Sigmoid colon (tissue), 7 donors: Measurements from ENCODE around the gene SUGP1. TPM values are rescaled to one million over a fixed set of nuclear protein-coding genes. Genes with fewer than 3 reads are reported as not detected.

Experiments
- DNase-seq: peaks from one replicate; pipeline ENCODE4 v3.0.0-alpha.2; 2019
- H3K27ac ChIP-seq, 4 donors: fragments of 200-600 bp; sonication (generic); one replicate each; pipeline ENCODE4 v1.5.1; 2016 to 2019; ENCODE audit warnings: mild to moderate bottlenecking in 1 of 4
- H3K27me3 ChIP-seq, 3 donors: fragments of 200-600 bp; sonication (generic); one replicate each; pipeline ENCODE4 v1.5.1; 2019; ENCODE audit warnings: mild to moderate bottlenecking in 1 of 3
- H3K36me3 ChIP-seq, 4 donors: fragments of 200-600 bp; sonication (generic); one replicate each; pipeline ENCODE4 v1.5.1; 2016 to 2019
- H3K4me1 ChIP-seq, 4 donors: fragments of 200-600 bp; sonication (generic); one replicate each; pipeline ENCODE4 v1.5.1; 2017 to 2019
- H3K4me3 ChIP-seq, 4 donors: fragments of 200-600 bp; sonication (generic); one replicate each; pipeline ENCODE4 v1.5.1; 2017 to 2019; ENCODE audit warnings: mild to moderate bottlenecking in 2 of 4, moderate library complexity in 1 of 4
- H3K9me3 ChIP-seq, 4 donors: fragments of 200-600 bp in 3 of 4; sonication (generic) in 3 of 4; one replicate each; pipeline versions ENCODE4 v1.5.1 to v1.6.1; 2013 to 2019
- CTCF ChIP-seq, 4 experiments: fragments of 450-650 bp in 3 of 4; fragments of 200-600 bp in 1 of 4; IDR thresholded peaks; one replicate each; pipeline ENCODE4 v1.5.1; 2016 to 2019; ENCODE audit warnings: antibody characterized with exemption in 4 of 4, mild to moderate bottlenecking in 3 of 4, moderate library complexity in 2 of 4
- EP300 ChIP-seq, 4 donors: sonication (generic); formaldehyde crosslinking; IDR thresholded peaks; one replicate each; pipeline ENCODE4 v1.6.1; 2017; ENCODE audit warnings: antibody characterized with exemption in 4 of 4
- POLR2A ChIP-seq, 2 donors: fragments of 450-650 bp; IDR thresholded peaks; one replicate each; pipeline ENCODE4 v1.6.1; 2016; ENCODE audit warnings: antibody characterized with exemption in 2 of 2, mild to moderate bottlenecking in 2 of 2, moderate library complexity in 2 of 2
- POLR2AphosphoS5 ChIP-seq, 4 donors: sonication (generic); formaldehyde crosslinking; IDR thresholded peaks; one replicate each; pipeline ENCODE4 v1.6.1; 2017; ENCODE audit warnings: antibody characterized with exemption in 4 of 4
- WGBS, 2 donors: extraction: QIAGEN DNeasy Blood & Tissue Kit; methylation state at CpG; one replicate each; pipeline ENCODE4 v1.1.7; 2013; 5-methylcytosine and 5-hydroxymethylcytosine counted together
- intact Hi-C: fragments of 100-400 bp; cut with DNase I; formaldehyde crosslinking; loops from one replicate; pipeline ENCODE4 v1.15.1; 2023
- polyA plus RNA-seq, 3 donors: library from polyadenylated mRNA; stranded (reverse); fragments of 200-250 nt; gene quantifications; one replicate each; pipeline ENCODE4 v1.2.3, GENCODE V29; 2013
- total RNA-seq, 4 donors: library from RNA; depleted of rRNA; stranded (reverse); fragments of >200 nt; gene quantifications; one replicate each; pipeline ENCODE4 v1.1.0, GENCODE V29; 2016
- donor health status: healthy with polysubstance abuse.
- donor health status: Bipolar disorder and iron deficiency.
- donor health status: healthy.

Gene SUGP1
- total and polyA plus RNA-seq, 7 donors = 21.0 to 51.0 (median 32.1) TPM

GRCh38 chr19:19348266-19348665 lies 28.0 kb upstream of the SUGP1 start:
- Histone ChIP-seq H3K27ac (no peak overlapping the region), H3K9me3 (no peaks in the 10 kb centered on the region), H3K36me3 (peaks cover 59 to 100% (median 81%) of the 10 kb centered on the region in 4 donors), H3K4me1 (no peaks in the 10 kb centered on the region), H3K27me3 (no peaks in the 10 kb centered on the region), H3K4me3 (no peak overlapping the region)
- 91 to 94% methylated on average over 9 of the region's 9 CpGs for WGBS, 2 donors
- DNase-seq = no peak
- intact Hi-C loops = loop anchor here (10.0 kb wide), 1 partner anchor 203 kb away; no protein-coding TSS in a partner anchor
- TF ChIP-seq POLR2AphosphoS5 (IDR thresholded peaks at IDR 0.05) = no peak

- Histone ChIP-seq H3K27me3 (no peaks in the 10 kb centered on the region), H3K4me3 (no peak overlapping the region), H3K9me3 (no peaks in the 10 kb centered on the region), H3K36me3 (peaks cover 59 to 100% (median 81%) of the 10 kb centered on the region in 4 donors), H3K27ac (no peak overlapping the region), H3K4me1 (no peaks in the 10 kb centered on the region)
- TF ChIP-seq CTCF (IDR thresholded peaks at IDR 0.05) (no peak), EP300 (IDR thresholded peaks at IDR 0.05) (no peak), POLR2A (IDR thresholded peaks at IDR 0.05) (no peak), POLR2AphosphoS5 (IDR thresholded peaks at IDR 0.05) (no peak)
- intact Hi-C loops = loop anchor here (10.0 kb wide), 1 partner anchor 203 kb away; no protein-coding TSS in a partner anchor
- no peak for DNase-seq
- 94 to 95% methylated on average over 10 of the region's 10 CpGs for WGBS, 2 donors
Measured at GRCh38 chr19:19347401-19348110, 27.2 kb upstream of the SUGP1 start.

GRCh38 chr19:19345970-19346369 lies 25.7 kb upstream of the SUGP1 start:
- Histone ChIP-seq H3K9me3 (no peaks in the 10 kb centered on the region), H3K27ac (no peak overlapping the region), H3K27me3 (no peaks in the 10 kb centered on the region), H3K4me1 (no peaks in the 10 kb centered on the region), H3K4me3 (no peak overlapping the region), H3K36me3 (peaks cover 62 to 100% (median 80%) of the 10 kb centered on the region in 4 donors)
- no peak for DNase-seq
- no peak for TF ChIP-seq POLR2AphosphoS5 (IDR thresholded peaks at IDR 0.05)
- TF ChIP-seq CTCF (IDR thresholded peaks at IDR 0.05) = no peak
- TF ChIP-seq EP300 (IDR thresholded peaks at IDR 0.05) = no peak
- no peak for TF ChIP-seq POLR2A (IDR thresholded peaks at IDR 0.05)
- WGBS, 2 donors = 94 to 95% methylated on average over 11 of the region's 11 CpGs
- intact Hi-C loops = loop anchor here (10.0 kb wide), 1 partner anchor 201 kb away; no protein-coding TSS in a partner anchor

- DNase-seq = no peak
- no peak overlapping the region for H3K4me3 ChIP-seq
- WGBS, 2 donors = 91 to 94% methylated on average over 21 of the region's 21 CpGs
- H3K27ac ChIP-seq = no peak overlapping the region
- no peaks in the 10 kb centered on the region for H3K9me3 ChIP-seq
- no peaks in the 10 kb centered on the region for H3K27me3 ChIP-seq
- no peaks in the 10 kb centered on the region for H3K4me1 ChIP-seq
- no peak for TF ChIP-seq EP300 (IDR thresholded peaks at IDR 0.05)
- TF ChIP-seq CTCF (IDR thresholded peaks at IDR 0.05) = no peak
- TF ChIP-seq POLR2A (IDR thresholded peaks at IDR 0.05) = no peak
- TF ChIP-seq POLR2AphosphoS5 (IDR thresholded peaks at IDR 0.05) = no peak
- H3K36me3 ChIP-seq = peaks cover 67 to 100% (median 85%) of the 10 kb centered on the region in 4 donors
- intact Hi-C loops = loop anchor here (10.0 kb wide), 1 partner anchor 200 kb away; no protein-coding TSS in a partner anchor
Measured at GRCh38 chr19:19345232-19345631, 24.9 kb upstream of the SUGP1 start.

- no peak for TF ChIP-seq POLR2AphosphoS5 (IDR thresholded peaks at IDR 0.05)
- no peak for TF ChIP-seq EP300 (IDR thresholded peaks at IDR 0.05)
- no peak for TF ChIP-seq POLR2A (IDR thresholded peaks at IDR 0.05)
- no peak for TF ChIP-seq CTCF (IDR thresholded peaks at IDR 0.05)
- Histone ChIP-seq H3K36me3 (peaks cover 64 to 100% (median 86%) of the 10 kb centered on the region in 4 donors), H3K4me3 (no peak overlapping the region), H3K9me3 (no peaks in the 10 kb centered on the region), H3K4me1 (no peaks in the 10 kb centered on the region), H3K27me3 (no peaks in the 10 kb centered on the region), H3K27ac (no peak overlapping the region)
- intact Hi-C loops = loop anchor here (10.0 kb wide), 1 partner anchor 199 kb away; no protein-coding TSS in a partner anchor
- no peak for DNase-seq
- 89 to 90% methylated on average over 14 of the region's 14 CpGs for WGBS, 2 donors
Measured at GRCh38 chr19:19343762-19344161, 23.5 kb upstream of the SUGP1 start.
